ENCODE results near the gene NDUFA13. TPM values are rescaled to one million over a fixed set of nuclear protein-coding genes. Genes with fewer than 3 reads are reported as not detected.
"Not testable (repeated sequence)": the region's sequence is repeated elsewhere in the genome, so short reads cannot be mapped to it uniquely, and the experiment has no call there.

NDUFA13 gene
- total RNA-seq (ENCODE audit: unreplicated experiment): 394 TPM
- long read RNA-seq, transcript NDUFA13-204 (5 exons, 991 nt): major isoform, 317 of 319 reads
- long read RNA-seq, partial matches to known transcripts: 0 of 319 reads
- long read RNA-seq, other reads (novel, unspliced or antisense): 1 of 319 reads

DNA sequence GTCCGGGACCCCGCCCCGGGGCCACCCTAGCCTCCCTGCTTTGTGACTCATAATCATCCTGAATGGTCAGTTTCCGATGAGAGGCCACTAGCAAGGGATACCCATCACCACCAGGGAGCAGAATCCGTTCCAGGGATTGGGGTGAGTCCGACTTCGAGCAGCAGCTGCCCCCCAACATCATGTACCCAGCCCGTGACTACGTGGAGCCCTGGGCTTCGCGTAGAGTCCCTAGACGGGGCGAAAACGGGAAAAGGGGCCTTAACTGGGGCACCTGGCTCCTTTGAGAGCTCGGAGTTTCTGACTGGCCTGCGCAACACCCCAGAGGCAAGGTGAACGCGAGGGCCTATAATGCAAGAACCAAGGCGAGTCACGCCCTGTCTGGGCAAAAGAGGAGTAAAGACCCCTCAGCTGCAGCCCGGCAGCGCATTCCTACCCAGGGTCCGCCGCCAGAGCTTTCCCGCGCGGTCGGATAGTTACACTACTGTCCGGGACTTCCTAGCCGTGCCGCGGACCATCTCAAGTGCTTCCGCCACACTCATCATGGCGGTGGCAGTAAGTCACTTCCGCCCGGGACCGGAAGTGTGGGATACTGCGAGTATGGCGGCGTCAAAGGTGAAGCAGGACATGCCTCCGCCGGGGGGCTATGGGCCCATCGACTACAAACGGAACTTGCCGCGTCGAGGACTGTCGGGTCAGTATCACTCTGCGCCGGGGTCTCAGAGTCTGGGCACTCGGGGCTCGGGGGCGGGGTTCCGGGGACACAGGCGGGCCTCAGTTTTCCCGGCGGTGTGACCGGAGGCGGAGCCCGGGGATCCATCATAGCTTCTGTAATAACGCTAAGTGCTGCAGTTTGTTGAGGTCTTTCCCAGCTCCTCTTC, at the start of gene NDUFA13:
Gene NDUFA13, plus strand, starts transcription at position 584 of the 878 bp plus-strand sequence. Its CDS starts 14 bp downstream, at position 598.
- Mint-ChIP-seq H3K4me1 (ENCODE audit: low read depth, unreplicated experiment) (no peaks in the 10 kb centered on the region), H3K36me3 (ENCODE audit: unreplicated experiment) (no peaks in the 10 kb centered on the region), H3K27ac (ENCODE audit: unreplicated experiment) (peak within 1 kb of the TSS; percentile 85), H3K27me3 (ENCODE audit: unreplicated experiment) (peaks cover 15% of the 10 kb centered on the region), H3K4me3 (ENCODE audit: unreplicated experiment) (peak within 1 kb of the TSS; percentile 91), H3K9me3 (ENCODE audit: unreplicated experiment) (peaks cover 5% of the 10 kb centered on the region)
- TF ChIP-seq, protein P1, sequence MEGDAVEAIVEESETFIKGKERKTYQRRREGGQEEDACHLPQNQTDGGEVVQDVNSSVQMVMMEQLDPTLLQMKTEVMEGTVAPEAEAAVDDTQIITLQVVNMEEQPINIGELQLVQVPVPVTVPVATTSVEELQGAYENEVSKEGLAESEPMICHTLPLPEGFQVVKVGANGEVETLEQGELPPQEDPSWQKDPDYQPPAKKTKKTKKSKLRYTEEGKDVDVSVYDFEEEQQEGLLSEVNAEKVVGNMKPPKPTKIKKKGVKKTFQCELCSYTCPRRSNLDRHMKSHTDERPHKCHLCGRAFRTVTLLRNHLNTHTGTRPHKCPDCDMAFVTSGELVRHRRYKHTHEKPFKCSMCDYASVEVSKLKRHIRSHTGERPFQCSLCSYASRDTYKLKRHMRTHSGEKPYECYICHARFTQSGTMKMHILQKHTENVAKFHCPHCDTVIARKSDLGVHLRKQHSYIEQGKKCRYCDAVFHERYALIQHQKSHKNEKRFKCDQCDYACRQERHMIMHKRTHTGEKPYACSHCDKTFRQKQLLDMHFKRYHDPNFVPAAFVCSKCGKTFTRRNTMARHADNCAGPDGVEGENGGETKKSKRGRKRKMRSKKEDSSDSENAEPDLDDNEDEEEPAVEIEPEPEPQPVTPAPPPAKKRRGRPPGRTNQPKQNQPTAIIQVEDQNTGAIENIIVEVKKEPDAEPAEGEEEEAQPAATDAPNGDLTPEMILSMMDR (IDR thresholded peaks at IDR 0.05; ENCODE audit: partially characterized antibody, unreplicated experiment): no peak
- DNase-seq: peak; percentile 96

DNA sequence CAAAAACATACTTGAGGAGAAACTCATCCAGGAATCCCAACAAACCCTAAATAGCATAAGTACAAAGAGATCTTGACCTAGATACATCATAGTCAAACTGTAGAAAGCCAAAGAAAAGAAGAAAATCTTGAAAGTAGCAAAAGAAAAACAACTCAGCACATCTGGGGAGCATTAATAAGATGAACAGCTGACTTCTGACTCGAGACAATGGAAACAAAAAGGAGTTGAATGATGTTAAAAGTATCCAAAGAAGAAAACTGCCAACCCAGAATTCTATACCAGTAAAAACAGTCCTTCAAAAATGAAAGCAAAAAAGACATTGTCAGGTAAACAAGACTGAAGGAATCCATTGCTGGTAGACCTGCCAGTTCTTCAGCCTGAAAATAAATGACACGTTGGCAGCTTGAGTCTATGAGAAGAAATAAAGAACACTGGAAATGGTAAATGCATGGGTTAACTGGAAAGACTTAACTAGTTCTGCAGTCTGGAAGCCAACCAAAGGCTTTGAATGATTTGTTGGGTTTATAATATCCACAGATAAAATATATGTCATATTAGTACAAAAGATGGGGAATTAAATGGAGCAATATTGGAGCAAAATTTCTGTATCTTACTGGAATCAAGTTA, 47.5 kb upstream of the NDUFA13 start:
- peaks cover 31% of the 10 kb centered on the region for H3K9me3 Mint-ChIP-seq (ENCODE audit: unreplicated experiment)
- H3K4me1 Mint-ChIP-seq (ENCODE audit: low read depth, unreplicated experiment): peaks cover 10% of the 10 kb centered on the region
- peaks cover 34% of the 10 kb centered on the region for H3K36me3 Mint-ChIP-seq (ENCODE audit: unreplicated experiment)
- H3K4me3 Mint-ChIP-seq (ENCODE audit: unreplicated experiment): no peak overlapping the region
- no peak overlapping the region for H3K27ac Mint-ChIP-seq (ENCODE audit: unreplicated experiment)
- TF ChIP-seq, protein P1 (IDR thresholded peaks at IDR 0.05; ENCODE audit: partially characterized antibody, unreplicated experiment): no peak
- DNase-seq: no peak
- H3K27me3 Mint-ChIP-seq (ENCODE audit: unreplicated experiment): peaks cover 12% of the 10 kb centered on the region

- Mint-ChIP-seq H3K36me3 (ENCODE audit: unreplicated experiment) (peaks cover 30% of the 10 kb centered on the region), H3K9me3 (ENCODE audit: unreplicated experiment) (peaks cover 35% of the 10 kb centered on the region), H3K27ac (ENCODE audit: unreplicated experiment) (no peak overlapping the region), H3K4me1 (ENCODE audit: low read depth, unreplicated experiment) (peaks cover 14% of the 10 kb centered on the region), H3K27me3 (ENCODE audit: unreplicated experiment) (peaks cover 15% of the 10 kb centered on the region), H3K4me3 (ENCODE audit: unreplicated experiment) (no peak overlapping the region)
- TF ChIP-seq, protein P1 (IDR thresholded peaks at IDR 0.05; ENCODE audit: partially characterized antibody, unreplicated experiment): no peak
- DNase-seq: no peak
Observed at GRCh38 chr19:19470579-19470978, 45.4 kb upstream of the NDUFA13 start.

- H3K27me3 Mint-ChIP-seq (ENCODE audit: unreplicated experiment): peaks cover 18% of the 10 kb centered on the region
- H3K4me3 Mint-ChIP-seq (ENCODE audit: unreplicated experiment): no peak overlapping the region
- no peak for DNase-seq
- H3K9me3 Mint-ChIP-seq (ENCODE audit: unreplicated experiment): peaks cover 35% of the 10 kb centered on the region
- TF ChIP-seq, protein P1 (IDR thresholded peaks at IDR 0.05; ENCODE audit: partially characterized antibody, unreplicated experiment): no peak
- peaks cover 25% of the 10 kb centered on the region for H3K4me1 Mint-ChIP-seq (ENCODE audit: low read depth, unreplicated experiment)
- no peak overlapping the region for H3K27ac Mint-ChIP-seq (ENCODE audit: unreplicated experiment)
- H3K36me3 Mint-ChIP-seq (ENCODE audit: unreplicated experiment): peaks cover 20% of the 10 kb centered on the region
Observed at GRCh38 chr19:19471682-19472081, 44.3 kb upstream of the NDUFA13 start.

DNA sequence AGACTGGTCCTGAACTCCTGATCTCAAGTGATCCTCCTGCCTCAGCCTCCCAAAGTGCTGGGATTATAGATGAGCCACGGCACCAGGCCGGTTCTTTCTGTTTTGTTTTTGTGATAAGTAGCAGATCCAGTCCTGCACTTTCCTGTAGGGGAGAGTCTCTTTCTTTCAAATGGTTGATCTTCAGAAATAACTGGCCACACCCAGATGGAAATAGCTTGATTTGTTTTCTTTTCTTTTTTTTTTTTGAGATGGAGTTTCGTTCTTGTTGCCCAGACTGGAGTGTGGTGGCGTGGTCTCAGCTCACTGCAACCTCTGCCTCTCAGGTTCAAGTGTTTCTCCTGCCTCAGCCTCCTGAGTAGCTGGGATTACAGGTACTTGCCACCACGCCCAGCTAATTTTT, 43.9 kb upstream of the NDUFA13 start:
- H3K27ac Mint-ChIP-seq (ENCODE audit: unreplicated experiment); H3K4me3 Mint-ChIP-seq (ENCODE audit: unreplicated experiment); DNase-seq: not testable (repeated sequence)
- Mint-ChIP-seq H3K9me3 (ENCODE audit: unreplicated experiment) (peaks cover 39% of the 10 kb centered on the region), H3K4me1 (ENCODE audit: low read depth, unreplicated experiment) (peaks cover 30% of the 10 kb centered on the region), H3K27me3 (ENCODE audit: unreplicated experiment) (peaks cover 21% of the 10 kb centered on the region), H3K36me3 (ENCODE audit: unreplicated experiment) (peaks cover 18% of the 10 kb centered on the region)

All from glutamatergic neuron (in vitro differentiated cells).